NCI-H2227 (cell line): ENCODE measurements around the gene SLCO3A1.

Experiments used
- DNase-seq: peaks from one replicate; lab custom pipeline; 2025; ENCODE audit not compliant: unreplicated experiment; lab: John Stamatoyannopoulos, UW

SLCO3A1 gene

GRCh38 chr15:91853511-91853947, at the start of gene SLCO3A1:
SLCO3A1 (plus strand) TSS chr15:91853708.
- DNase-seq, result peak; percentile 77

GRCh38 chr15:91807122-91807521, 46.4 kb upstream of the SLCO3A1 start:
- DNase-seq, result no peak

- DNase-seq, result no peak
Observed at GRCh38 chr15:91813924-91814323, 39.6 kb upstream of the SLCO3A1 start.

- no peak for DNase-seq
Observed at GRCh38 chr15:91816942-91817341, 36.6 kb upstream of the SLCO3A1 start.

- DNase-seq, result no peak
Observed at GRCh38 chr15:91821458-91821857, 32.0 kb upstream of the SLCO3A1 start.

GRCh38 chr15:91824256-91824655, 29.3 kb upstream of the SLCO3A1 start:
- no peak for DNase-seq

GRCh38 chr15:91826443-91826842, 27.1 kb upstream of the SLCO3A1 start:
- DNase-seq, result no peak

GRCh38 chr15:91833056-91833455, 20.5 kb upstream of the SLCO3A1 start:
- DNase-seq, result no peak

- no peak for DNase-seq
Observed at GRCh38 chr15:91839867-91840266, 13.6 kb upstream of the SLCO3A1 start.

- DNase-seq, result no peak
Observed at GRCh38 chr15:91841861-91842260, 11.6 kb upstream of the SLCO3A1 start.

- no peak for DNase-seq
Observed at GRCh38 chr15:91844341-91844740, 9.2 kb upstream of the SLCO3A1 start.

- DNase-seq, result no peak
Observed at GRCh38 chr15:91844928-91845327, 8.6 kb upstream of the SLCO3A1 start.

GRCh38 chr15:91845720-91846119, 7.8 kb upstream of the SLCO3A1 start:
- DNase-seq, result no peak

GRCh38 chr15:91849180-91849579, 4.3 kb upstream of the SLCO3A1 start:
- DNase-seq, result no peak

- peak; percentile 3 for DNase-seq
Observed at GRCh38 chr15:91849749-91850161, 3.8 kb upstream of the SLCO3A1 start.

GRCh38 chr15:91852741-91853510, 582 bp upstream of the SLCO3A1 start:
- peak; percentile 77 for DNase-seq

GRCh38 chr15:91853948-91854638, 585 bp downstream of the SLCO3A1 start:
- DNase-seq, result peak; percentile 50

GRCh38 chr15:91854639-91854990, 1.1 kb downstream of the SLCO3A1 start:
- no peak for DNase-seq

- DNase-seq, result no peak
Observed at GRCh38 chr15:91855241-91855640, 1.7 kb downstream of the SLCO3A1 start.

- peak; percentile 25 for DNase-seq
Observed at GRCh38 chr15:91855684-91856489, 2.4 kb downstream of the SLCO3A1 start.

- DNase-seq, result no peak
Observed at GRCh38 chr15:91857224-91857585, 3.7 kb downstream of the SLCO3A1 start.

GRCh38 chr15:91857772-91858171, 4.3 kb downstream of the SLCO3A1 start:
- DNase-seq, result no peak
